ENCODE measurements around the gene NSRP1. TPM values are rescaled to one million over a fixed set of nuclear protein-coding genes. Genes with fewer than 3 reads are reported as not detected.

NSRP1 gene
- total and polyA plus RNA-seq, 2 of the 13 experiments (the other 11 are each of a cell fraction or from before 2014, with no cell fraction given) = 7.0 to 14.3 TPM

DNA sequence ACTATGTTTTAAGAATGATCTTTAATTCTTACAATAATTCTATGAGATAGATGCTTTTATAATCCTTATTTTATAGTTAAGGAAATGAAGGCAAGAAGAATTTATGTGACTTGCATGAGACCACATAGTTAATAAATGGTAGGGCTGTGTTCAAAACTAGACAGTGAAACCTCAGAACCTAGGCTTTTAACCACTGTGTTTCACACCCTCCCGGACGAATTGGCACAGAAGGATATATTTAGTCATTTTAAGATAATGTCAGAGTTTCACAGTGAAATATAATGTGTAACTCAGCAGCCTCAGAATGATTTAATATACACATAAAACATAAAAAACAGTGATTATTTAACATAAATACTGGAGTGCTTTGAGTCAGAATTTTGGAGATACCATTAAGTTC lies 57.0 kb downstream of the NSRP1 start:
- intact Hi-C loops (cut with micrococcal nuclease; ENCODE audit: unreplicated experiment) = loop anchor here (10.0 kb wide), 1 partner anchor 51 kb away; no protein-coding TSS in a partner anchor
- ChIA-PET POLR2A (no interaction called here), CTCF (ENCODE audit: low intra/inter-chr PET ratio, low total read pairs) (no interaction called here)
- DNase-seq (ENCODE audit: low spot score) (no peak), FAIRE-seq (no peak), ATAC-seq (no peak)
- no peak overlapping the region for H3K27ac ChIP-seq (ENCODE audit: extremely low read length, insufficient read depth, low read length)
- H4K20me1 ChIP-seq (ENCODE audit: insufficient read depth, low read length) = no peaks in the 10 kb centered on the region
- no peaks in the 10 kb centered on the region for H3K27me3 ChIP-seq (ENCODE audit: control insufficient read depth in 1 of 2, insufficient read depth in 2 of 2, low read length in 2 of 2)
- H3K9me3 ChIP-seq (ENCODE audit: low read length) = no peaks in the 10 kb centered on the region
- in situ Hi-C loops (cut with HindIII; ENCODE audit: extremely low pct_ligation_motif_present, low pct_unique_long_range_greater_than_20kb) = no loop called here
- H3K79me2 ChIP-seq (ENCODE audit: insufficient read depth, low read length) = no peaks in the 10 kb centered on the region
- no peak overlapping the region for H3K4me2 ChIP-seq (ENCODE audit: low read depth, low read length)
- H3K9ac ChIP-seq (ENCODE audit: insufficient read depth, low read depth, low read length) = no peak overlapping the region
- no peak overlapping the region for H2AFZ ChIP-seq (ENCODE audit: low read length)
- H3K4me1 ChIP-seq (ENCODE audit: insufficient read depth, low read length) = no peaks in the 10 kb centered on the region
- BruUV-seq (replicated peaks) = TSS peak; percentile 26
- peaks cover 1 to 36% of the 10 kb centered on the region in 2 experiments; a peak in 3 of 5 replicates for H3K36me3 ChIP-seq (replicated peaks in 1 of 2; ENCODE audit: control insufficient read depth in 1 of 2, insufficient read depth in 2 of 2, low read length in 2 of 2)
- no peak overlapping the region for H3K4me3 ChIP-seq (replicated peaks in 1 of 3; ENCODE audit: insufficient read depth in 1 of 3, low read depth in 2 of 3, low read length in 3 of 3)
- 98% methylated on average over 2 of the region's 2 CpGs for WGBS (ENCODE audit: low lambda C conversion rate)
- TF ChIP-seq MED8 (CRISPR knock-in tag; IDR thresholded peaks at IDR 0.05; ENCODE audit: insufficient replicate concordance) = no peak
- no peak for TF ChIP-seq ZNF850 (CRISPR knock-in tag; conservative IDR thresholded peaks at IDR 0.05)
- TF ChIP-seq, protein P1, sequence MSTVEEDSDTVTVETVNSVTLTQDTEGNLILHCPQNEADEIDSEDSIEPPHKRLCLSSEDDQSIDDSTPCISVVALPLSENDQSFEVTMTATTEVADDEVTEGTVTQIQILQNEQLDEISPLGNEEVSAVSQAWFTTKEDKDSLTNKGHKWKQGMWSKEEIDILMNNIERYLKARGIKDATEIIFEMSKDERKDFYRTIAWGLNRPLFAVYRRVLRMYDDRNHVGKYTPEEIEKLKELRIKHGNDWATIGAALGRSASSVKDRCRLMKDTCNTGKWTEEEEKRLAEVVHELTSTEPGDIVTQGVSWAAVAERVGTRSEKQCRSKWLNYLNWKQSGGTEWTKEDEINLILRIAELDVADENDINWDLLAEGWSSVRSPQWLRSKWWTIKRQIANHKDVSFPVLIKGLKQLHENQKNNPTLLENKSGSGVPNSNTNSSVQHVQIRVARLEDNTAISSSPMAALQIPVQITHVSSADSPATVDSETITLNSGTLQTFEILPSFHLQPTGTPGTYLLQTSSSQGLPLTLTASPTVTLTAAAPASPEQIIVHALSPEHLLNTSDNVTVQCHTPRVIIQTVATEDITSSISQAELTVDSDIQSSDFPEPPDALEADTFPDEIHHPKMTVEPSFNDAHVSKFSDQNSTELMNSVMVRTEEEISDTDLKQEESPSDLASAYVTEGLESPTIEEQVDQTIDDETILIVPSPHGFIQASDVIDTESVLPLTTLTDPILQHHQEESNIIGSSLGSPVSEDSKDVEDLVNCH (CRISPR knock-in tag; IDR thresholded peaks at IDR 0.05) = no peak
- no peak for TF ChIP-seq ZNF781 (CRISPR knock-in tag; IDR thresholded peaks at IDR 0.05; ENCODE audit: borderline replicate concordance, not compliant biosample characterization)
- no peak for TF ChIP-seq ZNF34 (CRISPR knock-in tag; IDR thresholded peaks at IDR 0.05; ENCODE audit: borderline replicate concordance)
- no peak for TF ChIP-seq ZNF260 (CRISPR knock-in tag; IDR thresholded peaks at IDR 0.05; ENCODE audit: borderline replicate concordance, low read depth)
- no peak for TF ChIP-seq ZNF563 (CRISPR knock-in tag; IDR thresholded peaks at IDR 0.05)
- TF ChIP-seq ZNF12 (CRISPR knock-in tag; IDR thresholded peaks at IDR 0.05) = no peak
- TF ChIP-seq, protein P2, sequence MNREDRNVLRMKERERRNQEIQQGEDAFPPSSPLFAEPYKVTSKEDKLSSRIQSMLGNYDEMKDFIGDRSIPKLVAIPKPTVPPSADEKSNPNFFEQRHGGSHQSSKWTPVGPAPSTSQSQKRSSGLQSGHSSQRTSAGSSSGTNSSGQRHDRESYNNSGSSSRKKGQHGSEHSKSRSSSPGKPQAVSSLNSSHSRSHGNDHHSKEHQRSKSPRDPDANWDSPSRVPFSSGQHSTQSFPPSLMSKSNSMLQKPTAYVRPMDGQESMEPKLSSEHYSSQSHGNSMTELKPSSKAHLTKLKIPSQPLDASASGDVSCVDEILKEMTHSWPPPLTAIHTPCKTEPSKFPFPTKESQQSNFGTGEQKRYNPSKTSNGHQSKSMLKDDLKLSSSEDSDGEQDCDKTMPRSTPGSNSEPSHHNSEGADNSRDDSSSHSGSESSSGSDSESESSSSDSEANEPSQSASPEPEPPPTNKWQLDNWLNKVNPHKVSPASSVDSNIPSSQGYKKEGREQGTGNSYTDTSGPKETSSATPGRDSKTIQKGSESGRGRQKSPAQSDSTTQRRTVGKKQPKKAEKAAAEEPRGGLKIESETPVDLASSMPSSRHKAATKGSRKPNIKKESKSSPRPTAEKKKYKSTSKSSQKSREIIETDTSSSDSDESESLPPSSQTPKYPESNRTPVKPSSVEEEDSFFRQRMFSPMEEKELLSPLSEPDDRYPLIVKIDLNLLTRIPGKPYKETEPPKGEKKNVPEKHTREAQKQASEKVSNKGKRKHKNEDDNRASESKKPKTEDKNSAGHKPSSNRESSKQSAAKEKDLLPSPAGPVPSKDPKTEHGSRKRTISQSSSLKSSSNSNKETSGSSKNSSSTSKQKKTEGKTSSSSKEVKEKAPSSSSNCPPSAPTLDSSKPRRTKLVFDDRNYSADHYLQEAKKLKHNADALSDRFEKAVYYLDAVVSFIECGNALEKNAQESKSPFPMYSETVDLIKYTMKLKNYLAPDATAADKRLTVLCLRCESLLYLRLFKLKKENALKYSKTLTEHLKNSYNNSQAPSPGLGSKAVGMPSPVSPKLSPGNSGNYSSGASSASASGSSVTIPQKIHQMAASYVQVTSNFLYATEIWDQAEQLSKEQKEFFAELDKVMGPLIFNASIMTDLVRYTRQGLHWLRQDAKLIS (CRISPR knock-in tag; IDR thresholded peaks at IDR 0.05) = no peak
- TF ChIP-seq, protein P3, sequence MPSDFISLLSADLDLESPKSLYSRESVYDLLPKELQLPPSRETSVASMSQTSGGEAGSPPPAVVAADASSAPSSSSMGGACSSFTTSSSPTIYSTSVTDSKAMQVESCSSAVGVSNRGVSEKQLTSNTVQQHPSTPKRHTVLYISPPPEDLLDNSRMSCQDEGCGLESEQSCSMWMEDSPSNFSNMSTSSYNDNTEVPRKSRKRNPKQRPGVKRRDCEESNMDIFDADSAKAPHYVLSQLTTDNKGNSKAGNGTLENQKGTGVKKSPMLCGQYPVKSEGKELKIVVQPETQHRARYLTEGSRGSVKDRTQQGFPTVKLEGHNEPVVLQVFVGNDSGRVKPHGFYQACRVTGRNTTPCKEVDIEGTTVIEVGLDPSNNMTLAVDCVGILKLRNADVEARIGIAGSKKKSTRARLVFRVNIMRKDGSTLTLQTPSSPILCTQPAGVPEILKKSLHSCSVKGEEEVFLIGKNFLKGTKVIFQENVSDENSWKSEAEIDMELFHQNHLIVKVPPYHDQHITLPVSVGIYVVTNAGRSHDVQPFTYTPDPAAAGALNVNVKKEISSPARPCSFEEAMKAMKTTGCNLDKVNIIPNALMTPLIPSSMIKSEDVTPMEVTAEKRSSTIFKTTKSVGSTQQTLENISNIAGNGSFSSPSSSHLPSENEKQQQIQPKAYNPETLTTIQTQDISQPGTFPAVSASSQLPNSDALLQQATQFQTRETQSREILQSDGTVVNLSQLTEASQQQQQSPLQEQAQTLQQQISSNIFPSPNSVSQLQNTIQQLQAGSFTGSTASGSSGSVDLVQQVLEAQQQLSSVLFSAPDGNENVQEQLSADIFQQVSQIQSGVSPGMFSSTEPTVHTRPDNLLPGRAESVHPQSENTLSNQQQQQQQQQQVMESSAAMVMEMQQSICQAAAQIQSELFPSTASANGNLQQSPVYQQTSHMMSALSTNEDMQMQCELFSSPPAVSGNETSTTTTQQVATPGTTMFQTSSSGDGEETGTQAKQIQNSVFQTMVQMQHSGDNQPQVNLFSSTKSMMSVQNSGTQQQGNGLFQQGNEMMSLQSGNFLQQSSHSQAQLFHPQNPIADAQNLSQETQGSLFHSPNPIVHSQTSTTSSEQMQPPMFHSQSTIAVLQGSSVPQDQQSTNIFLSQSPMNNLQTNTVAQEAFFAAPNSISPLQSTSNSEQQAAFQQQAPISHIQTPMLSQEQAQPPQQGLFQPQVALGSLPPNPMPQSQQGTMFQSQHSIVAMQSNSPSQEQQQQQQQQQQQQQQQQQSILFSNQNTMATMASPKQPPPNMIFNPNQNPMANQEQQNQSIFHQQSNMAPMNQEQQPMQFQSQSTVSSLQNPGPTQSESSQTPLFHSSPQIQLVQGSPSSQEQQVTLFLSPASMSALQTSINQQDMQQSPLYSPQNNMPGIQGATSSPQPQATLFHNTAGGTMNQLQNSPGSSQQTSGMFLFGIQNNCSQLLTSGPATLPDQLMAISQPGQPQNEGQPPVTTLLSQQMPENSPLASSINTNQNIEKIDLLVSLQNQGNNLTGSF (CRISPR knock-in tag; IDR thresholded peaks at IDR 0.05) = no peak
- TF ChIP-seq, protein P4, sequence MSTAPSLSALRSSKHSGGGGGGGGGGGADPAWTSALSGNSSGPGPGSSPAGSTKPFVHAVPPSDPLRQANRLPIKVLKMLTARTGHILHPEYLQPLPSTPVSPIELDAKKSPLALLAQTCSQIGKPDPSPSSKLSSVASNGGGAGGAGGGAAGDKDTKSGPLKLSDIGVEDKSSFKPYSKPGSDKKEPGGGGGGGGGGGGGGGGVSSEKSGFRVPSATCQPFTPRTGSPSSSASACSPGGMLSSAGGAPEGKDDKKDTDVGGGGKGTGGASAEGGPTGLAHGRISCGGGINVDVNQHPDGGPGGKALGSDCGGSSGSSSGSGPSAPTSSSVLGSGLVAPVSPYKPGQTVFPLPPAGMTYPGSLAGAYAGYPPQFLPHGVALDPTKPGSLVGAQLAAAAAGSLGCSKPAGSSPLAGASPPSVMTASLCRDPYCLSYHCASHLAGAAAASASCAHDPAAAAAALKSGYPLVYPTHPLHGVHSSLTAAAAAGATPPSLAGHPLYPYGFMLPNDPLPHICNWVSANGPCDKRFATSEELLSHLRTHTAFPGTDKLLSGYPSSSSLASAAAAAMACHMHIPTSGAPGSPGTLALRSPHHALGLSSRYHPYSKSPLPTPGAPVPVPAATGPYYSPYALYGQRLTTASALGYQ (CRISPR knock-in tag; IDR thresholded peaks at IDR 0.05) = no peak

Measured in HepG2 (cell line).